Suprapubic skin (tissue), 4 donors: ENCODE data around the gene PLAAT4. TPM values are rescaled to one million over a fixed set of nuclear protein-coding genes. Genes with fewer than 3 reads are reported as not detected.
"Not testable (repeated sequence)": the region's sequence is repeated elsewhere in the genome, so short reads cannot be mapped to it uniquely, and the experiment has no call there.

Source experiments
- DNase-seq, 2 donors: peaks; one replicate each; pipeline ENCODE4 v3.0.0-alpha.2; 2019; ENCODE audit warnings: low spot score in 2 of 2
- H3K27ac ChIP-seq: fragments of 200-600 bp; sonication (generic); one replicate; pipeline ENCODE4 v1.5.1; 2019
- H3K27me3 ChIP-seq: fragments of 200-600 bp; sonication (generic); one replicate; pipeline ENCODE4 v1.5.1; 2019
- H3K36me3 ChIP-seq: fragments of 200-600 bp; sonication (generic); one replicate; pipeline ENCODE4 v1.5.1; 2019
- H3K4me1 ChIP-seq: fragments of 200-600 bp; sonication (generic); one replicate; pipeline ENCODE4 v1.5.1; 2019
- H3K4me3 ChIP-seq: fragments of 200-600 bp; sonication (generic); one replicate; pipeline ENCODE4 v1.5.1; 2019; ENCODE audit warnings: mild to moderate bottlenecking
- H3K9me3 ChIP-seq: fragments of 200-600 bp; sonication (generic); one replicate; pipeline ENCODE4 v1.5.1; 2019
- CTCF ChIP-seq, 2 donors: fragments of 200-600 bp in 1 of 2; fragments of 450-650 bp in 1 of 2; sonication (generic) in 1 of 2; IDR thresholded peaks; one replicate each; pipeline ENCODE4 v1.5.1; 2016 to 2019; ENCODE audit warnings: antibody characterized with exemption in 2 of 2, mild to moderate bottlenecking in 1 of 2, moderate library complexity in 1 of 2
- EP300 ChIP-seq: sonication (generic); formaldehyde crosslinking; IDR thresholded peaks from one replicate; pipeline ENCODE4 v1.6.1; 2017; ENCODE audit warnings: antibody characterized with exemption
- POLR2A ChIP-seq, 2 donors: fragments of 450-650 bp; IDR thresholded peaks; one replicate each; pipeline ENCODE4 v1.6.1; 2017; ENCODE audit warnings: antibody characterized with exemption in 2 of 2, mild to moderate bottlenecking in 2 of 2, moderate library complexity in 2 of 2
- POLR2AphosphoS5 ChIP-seq, 3 donors: sonication (generic); formaldehyde crosslinking; IDR thresholded peaks; one replicate each; pipeline ENCODE4 v1.6.1; 2017; ENCODE audit warnings: antibody characterized with exemption in 3 of 3
- WGBS: methylation state at CpG from one replicate; pipeline ENCODE4 v1.1.5; 2018; 5-methylcytosine and 5-hydroxymethylcytosine counted together
- total RNA-seq, 4 donors: library from RNA; depleted of rRNA; stranded (reverse); fragments of >200 nt; gene quantifications; one replicate each; pipeline ENCODE4 v1.1.0, GENCODE V29; 2016

Gene PLAAT4
- total RNA-seq, 4 donors from 2014 or later: 3.3 to 14.1 (median 4.6) TPM; not detected in 1

- Histone ChIP-seq H3K4me3 (no peak overlapping the region), H3K4me1 (no peaks in the 10 kb centered on the region), H3K27me3 (no peaks in the 10 kb centered on the region), H3K36me3 (no peaks in the 10 kb centered on the region), H3K9me3 (no peaks in the 10 kb centered on the region), H3K27ac (no peak overlapping the region)
- 36% methylated on average over 1 of the region's 1 CpG for WGBS
- TF ChIP-seq EP300: no peak
- TF ChIP-seq POLR2AphosphoS5 (IDR thresholded peaks at IDR 0.05): no peak
- no peak for TF ChIP-seq CTCF (IDR thresholded peaks at IDR 0.05)
- no peak for TF ChIP-seq POLR2A (IDR thresholded peaks at IDR 0.05)
- no peak for DNase-seq
Measured at GRCh38 chr11:63518548-63518947, 18.1 kb upstream of the PLAAT4 start.

GRCh38 chr11:63520606-63521170 is 15.9 kb upstream of the PLAAT4 start:
- WGBS: 78% methylated on average over 5 of the region's 5 CpGs
- no peaks in the 10 kb centered on the region for H3K27me3 ChIP-seq
- no peak overlapping the region for H3K4me3 ChIP-seq
- no peaks in the 10 kb centered on the region for H3K36me3 ChIP-seq
- H3K4me1 ChIP-seq: no peaks in the 10 kb centered on the region
- DNase-seq: no peak
- no peak overlapping the region for H3K27ac ChIP-seq
- no peaks in the 10 kb centered on the region for H3K9me3 ChIP-seq
- TF ChIP-seq CTCF (IDR thresholded peaks at IDR 0.05): no peak
- no peak for TF ChIP-seq POLR2A (IDR thresholded peaks at IDR 0.05)
- no peak for TF ChIP-seq POLR2AphosphoS5 (IDR thresholded peaks at IDR 0.05)
- no peak for TF ChIP-seq EP300

GRCh38 chr11:63521896-63522295 is 14.7 kb upstream of the PLAAT4 start:
- Histone ChIP-seq H3K36me3 (no peaks in the 10 kb centered on the region), H3K9me3 (no peaks in the 10 kb centered on the region), H3K27me3 (no peaks in the 10 kb centered on the region), H3K27ac (no peak overlapping the region), H3K4me3 (no peak overlapping the region), H3K4me1 (no peaks in the 10 kb centered on the region)
- WGBS: 86% methylated on average over 2 of the region's 2 CpGs
- DNase-seq: no peak
- TF ChIP-seq POLR2A (IDR thresholded peaks at IDR 0.05) (no peak), CTCF (IDR thresholded peaks at IDR 0.05) (no peak), POLR2AphosphoS5 (IDR thresholded peaks at IDR 0.05) (no peak), EP300 (no peak)

GRCh38 chr11:63523151-63523550 is 13.5 kb upstream of the PLAAT4 start:
- TF ChIP-seq CTCF (IDR thresholded peaks at IDR 0.05) (no peak), EP300 (no peak)
- Histone ChIP-seq H3K27ac (no peak overlapping the region), H3K4me1 (no peaks in the 10 kb centered on the region), H3K4me3 (no peak overlapping the region), H3K36me3 (no peaks in the 10 kb centered on the region), H3K9me3 (no peaks in the 10 kb centered on the region), H3K27me3 (no peaks in the 10 kb centered on the region)
- DNase-seq: no peak
- 71% methylated on average over 7 of the region's 7 CpGs for WGBS

- TF ChIP-seq EP300 (no peak), POLR2AphosphoS5 (IDR thresholded peaks at IDR 0.05) (no peak), CTCF (IDR thresholded peaks at IDR 0.05) (no peak)
- Histone ChIP-seq H3K9me3 (no peaks in the 10 kb centered on the region), H3K27me3 (no peaks in the 10 kb centered on the region), H3K27ac (no peak overlapping the region), H3K4me3 (no peak overlapping the region), H3K36me3 (no peaks in the 10 kb centered on the region), H3K4me1 (peaks cover 8% of the 10 kb centered on the region)
- DNase-seq: no peak
- WGBS: 89% methylated on average over 2 of the region's 2 CpGs
Measured at GRCh38 chr11:63527667-63528066, 8.9 kb upstream of the PLAAT4 start.

- not testable (repeated sequence) for H3K4me1 ChIP-seq, DNase-seq, H3K9me3 ChIP-seq, H3K27me3 ChIP-seq, H3K4me3 ChIP-seq, H3K36me3 ChIP-seq, H3K27ac ChIP-seq
- 66% methylated on average over 5 of the region's 11 CpGs for WGBS
Measured at GRCh38 chr11:63528156-63528555, 8.5 kb upstream of the PLAAT4 start.

GRCh38 chr11:63528729-63529278 is 7.8 kb upstream of the PLAAT4 start:
- H3K27ac ChIP-seq, H3K4me3 ChIP-seq, H3K27me3 ChIP-seq, DNase-seq, H3K4me1 ChIP-seq, H3K9me3 ChIP-seq, H3K36me3 ChIP-seq: not testable (repeated sequence)
- 86% methylated on average over 1 of the region's 3 CpGs for WGBS

- H3K27ac ChIP-seq, H3K4me3 ChIP-seq, H3K9me3 ChIP-seq, H3K36me3 ChIP-seq, DNase-seq, H3K27me3 ChIP-seq, H3K4me1 ChIP-seq: not testable (repeated sequence)
- 83% methylated on average over 6 of the region's 6 CpGs for WGBS
Measured at GRCh38 chr11:63529373-63529772, 7.2 kb upstream of the PLAAT4 start.
